K562 (cell line): ENCODE measurements around the gene LNPEP. TPM values are rescaled to one million over a fixed set of nuclear protein-coding genes. Genes with fewer than 3 reads are reported as not detected.

Experiments used
- CAMTA2 ChIP-seq: fragments of 250-450 bp; sonication (Bioruptor Pico); conservative IDR thresholded peaks from 2 replicates; pipeline ENCODE4 v1.5.1; 2022
- EWSR1 ChIP-seq: fragments of 450-650 bp; IDR thresholded peaks from 2 replicates; pipeline ENCODE4 v1.6.1; 2018; ENCODE audit warnings: borderline replicate concordance, mild to moderate bottlenecking, low read depth, moderate library complexity; ENCODE audit not compliant: partially characterized antibody
- EZH2 ChIP-seq: IDR thresholded peaks from 2 replicates; pipeline ENCODE4 v1.6.1; 2012; ENCODE audit warnings: low read depth, mild to moderate bottlenecking, inconsistent platforms, low read length, borderline replicate concordance
- KLF13 ChIP-seq: fragments of 450-650 bp; IDR thresholded peaks from 2 replicates; pipeline ENCODE4 v1.6.1; 2016; ENCODE audit warnings: missing genetic modification characterization, low read depth, mild to moderate bottlenecking, missing compliant biosample characterization, moderate library complexity, borderline replicate concordance
- MBD2 ChIP-seq: sonication (generic); IDR thresholded peaks from 2 replicates; pipeline ENCODE4 v1.6.1; 2016; ENCODE audit warnings: low read depth, borderline replicate concordance
- POLR3A ChIP-seq: IDR thresholded peaks from 2 replicates; pipeline ENCODE4 v1.6.1; 2011; ENCODE audit warnings: borderline replicate concordance, mild to moderate bottlenecking, moderate library complexity; ENCODE audit not compliant: insufficient read length, insufficient read depth; ENCODE audit errors: extremely low read depth
- SMAD2 ChIP-seq: fragments of 150-350 bp; IDR thresholded peaks from 2 replicates; pipeline ENCODE4 v1.6.1; 2014; ENCODE audit warnings: low read depth, mild to moderate bottlenecking, low read length
- SMAD3 ChIP-seq: fragments of 450-650 bp; formaldehyde crosslinking; conservative IDR thresholded peaks from 2 replicates; pipeline ENCODE4 v1.4.0; 2020; ENCODE audit warnings: mild to moderate bottlenecking
- SOX6 ChIP-seq: fragments of 450-650 bp; IDR thresholded peaks from 2 replicates; pipeline ENCODE4 v1.6.1; 2014; ENCODE audit warnings: mild to moderate bottlenecking
- XRCC4 ChIP-seq: IDR thresholded peaks from one replicate; pipeline ENCODE4 v1.6.1; 2011; ENCODE audit not compliant: insufficient read depth, insufficient read length; ENCODE audit errors: extremely low read depth
- ZNF407 ChIP-seq: fragments of 450-650 bp; IDR thresholded peaks from 2 replicates; pipeline ENCODE4 v1.6.1; 2016; ENCODE audit warnings: low read depth
- polyA plus RNA-seq, 8 experiments: library from polyadenylated mRNA; depleted of rRNA in 4 of 8; stranded (reverse) in 5 of 8; unstranded in 3 of 8; fragments of >200 nt; fragmentation: Nextera tagmentation in 2 of 8; fragmentation: Illumina TruSeq in 1 of 8; extraction: Ambion mirVana in 2 of 8; extraction: Trizol in 1 of 8; gene quantifications; 2 replicates each; pipeline versions ENCODE4 v1.2.1 to v1.2.3, GENCODE V29; 2011 to 2014; ENCODE audit warnings: inconsistent platforms in 1 of 8, missing spikeins in 1 of 8
- total RNA-seq, 7 experiments: library from RNA; depleted of rRNA in 6 of 7; stranded (reverse); fragments of >200 nt in 6 of 7; fragmentation: Illumina TruSeq in 2 of 7; extraction: Trizol in 2 of 7; gene quantifications; 2 replicates each; pipeline versions ENCODE4 v1.2.1 to v1.2.3, GENCODE V29; 2011 to 2021; ENCODE audit warnings: low replicate concordance in 1 of 7
- TF ChIP-seq, protein P1 (sequence below), 2 experiments: fragments of 450-650 bp in 1 of 2; sonication (generic) in 1 of 2; formaldehyde crosslinking; conservative IDR thresholded peaks; 2 replicates each; pipeline versions ENCODE4 v1.4.0 to v1.8.1; 2020 to 2022; ENCODE audit warnings: mild to moderate bottlenecking in 1 of 2, missing genetic modification reagents in 1 of 2
- TF ChIP-seq, protein P2 (sequence below): fragments of 450-650 bp; IDR thresholded peaks from 2 replicates; pipeline ENCODE4 v1.6.1; 2017; ENCODE audit warnings: antibody characterized with exemption, mild to moderate bottlenecking

Gene LNPEP
- total and polyA plus RNA-seq, 9 of the 15 experiments (the other 6 are each of a cell fraction or from before 2014, with no cell fraction given) = 2.6 to 27.9 (median 11.2) TPM

GRCh38 chr5:96930058-96930457, 5.8 kb upstream of the LNPEP start (continued):
- TF ChIP-seq KLF13 (no peak), EZH2 (no peak), EWSR1 (no peak), SMAD3 (CRISPR knock-in tag) (no peak), SMAD2 (no peak), MBD2 (0 out of 2 replicates have a peak, but pooled peaks have one; percentile 20), CAMTA2 (CRISPR knock-in tag) (no peak), SOX6 (peak; percentile 79), ZNF407 (no peak), XRCC4 (no peak), POLR3A (no peak)
- TF ChIP-seq, protein P1, sequence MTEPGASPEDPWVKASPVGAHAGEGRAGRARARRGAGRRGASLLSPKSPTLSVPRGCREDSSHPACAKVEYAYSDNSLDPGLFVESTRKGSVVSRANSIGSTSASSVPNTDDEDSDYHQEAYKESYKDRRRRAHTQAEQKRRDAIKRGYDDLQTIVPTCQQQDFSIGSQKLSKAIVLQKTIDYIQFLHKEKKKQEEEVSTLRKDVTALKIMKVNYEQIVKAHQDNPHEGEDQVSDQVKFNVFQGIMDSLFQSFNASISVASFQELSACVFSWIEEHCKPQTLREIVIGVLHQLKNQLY (CRISPR knock-in tag; conservative IDR thresholded peaks at IDR 0.05) = no peak
- TF ChIP-seq, protein P2, sequence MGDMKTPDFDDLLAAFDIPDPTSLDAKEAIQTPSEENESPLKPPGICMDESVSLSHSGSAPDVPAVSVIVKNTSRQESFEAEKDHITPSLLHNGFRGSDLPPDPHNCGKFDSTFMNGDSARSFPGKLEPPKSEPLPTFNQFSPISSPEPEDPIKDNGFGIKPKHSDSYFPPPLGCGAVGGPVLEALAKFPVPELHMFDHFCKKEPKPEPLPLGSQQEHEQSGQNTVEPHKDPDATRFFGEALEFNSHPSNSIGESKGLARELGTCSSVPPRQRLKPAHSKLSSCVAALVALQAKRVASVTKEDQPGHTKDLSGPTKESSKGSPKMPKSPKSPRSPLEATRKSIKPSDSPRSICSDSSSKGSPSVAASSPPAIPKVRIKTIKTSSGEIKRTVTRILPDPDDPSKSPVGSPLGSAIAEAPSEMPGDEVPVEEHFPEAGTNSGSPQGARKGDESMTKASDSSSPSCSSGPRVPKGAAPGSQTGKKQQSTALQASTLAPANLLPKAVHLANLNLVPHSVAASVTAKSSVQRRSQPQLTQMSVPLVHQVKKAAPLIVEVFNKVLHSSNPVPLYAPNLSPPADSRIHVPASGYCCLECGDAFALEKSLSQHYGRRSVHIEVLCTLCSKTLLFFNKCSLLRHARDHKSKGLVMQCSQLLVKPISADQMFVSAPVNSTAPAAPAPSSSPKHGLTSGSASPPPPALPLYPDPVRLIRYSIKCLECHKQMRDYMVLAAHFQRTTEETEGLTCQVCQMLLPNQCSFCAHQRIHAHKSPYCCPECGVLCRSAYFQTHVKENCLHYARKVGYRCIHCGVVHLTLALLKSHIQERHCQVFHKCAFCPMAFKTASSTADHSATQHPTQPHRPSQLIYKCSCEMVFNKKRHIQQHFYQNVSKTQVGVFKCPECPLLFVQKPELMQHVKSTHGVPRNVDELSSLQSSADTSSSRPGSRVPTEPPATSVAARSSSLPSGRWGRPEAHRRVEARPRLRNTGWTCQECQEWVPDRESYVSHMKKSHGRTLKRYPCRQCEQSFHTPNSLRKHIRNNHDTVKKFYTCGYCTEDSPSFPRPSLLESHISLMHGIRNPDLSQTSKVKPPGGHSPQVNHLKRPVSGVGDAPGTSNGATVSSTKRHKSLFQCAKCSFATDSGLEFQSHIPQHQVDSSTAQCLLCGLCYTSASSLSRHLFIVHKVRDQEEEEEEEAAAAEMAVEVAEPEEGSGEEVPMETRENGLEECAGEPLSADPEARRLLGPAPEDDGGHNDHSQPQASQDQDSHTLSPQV = peak; percentile 91
